A549 (cell line): ENCODE data around the gene LILRB2.

Experiments
- CHD2 ChIP-seq: fragments of 150-350 bp; IDR thresholded peaks from 2 replicates; pipeline ENCODE4 v1.6.1; 2014; ENCODE audit warnings: low read length; ENCODE audit not compliant: partially characterized antibody
- CTCF ChIP-seq: fragments of >200 bp; sonication (Bioruptor Twin); formaldehyde crosslinking; IDR thresholded peaks from 3 replicates; pipeline ENCODE4 v1.5.1; 2016
- KDM1A ChIP-seq: fragments of 200-600 bp; sonication (generic); IDR thresholded peaks from 2 replicates; pipeline ENCODE4 v1.6.1; 2016; ENCODE audit warnings: low read depth, mild to moderate bottlenecking
- MAFK ChIP-seq: fragments of 450-650 bp; IDR thresholded peaks from 2 replicates; pipeline ENCODE4 v1.6.1; 2014; ENCODE audit not compliant: partially characterized antibody
- POLR2A ChIP-seq: IDR thresholded peaks from 2 replicates; pipeline ENCODE4 v1.6.1; 2012; ENCODE audit warnings: mild to moderate bottlenecking, low read length
- RAD21 ChIP-seq, 2 experiments: fragments of >200 bp in 1 of 2; sonication (Bioruptor Twin) in 1 of 2; formaldehyde crosslinking in 1 of 2; IDR thresholded peaks in 1 of 2; conservative IDR thresholded peaks in 1 of 2; 2 replicates in 1 of 2; 3 replicates in 1 of 2; pipeline ENCODE4 v1.6.1; 2012 to 2018; ENCODE audit warnings: inconsistent platforms in 1 of 2
- RFX5 ChIP-seq: fragments of 450-650 bp; IDR thresholded peaks from 2 replicates; pipeline ENCODE4 v1.7.1; 2014; ENCODE audit warnings: antibody characterized with exemption, mild to moderate bottlenecking, moderate library complexity
- TF ChIP-seq, protein P1 (sequence below): fragments of 200-600 bp; sonication (generic); IDR thresholded peaks from 2 replicates; pipeline ENCODE4 v1.6.1; 2016; ENCODE audit warnings: antibody characterized with exemption, mild to moderate bottlenecking, moderate library complexity
- TF ChIP-seq, protein P2 (sequence below): IDR thresholded peaks from 2 replicates; pipeline ENCODE4 v1.6.1; 2012

DNA sequence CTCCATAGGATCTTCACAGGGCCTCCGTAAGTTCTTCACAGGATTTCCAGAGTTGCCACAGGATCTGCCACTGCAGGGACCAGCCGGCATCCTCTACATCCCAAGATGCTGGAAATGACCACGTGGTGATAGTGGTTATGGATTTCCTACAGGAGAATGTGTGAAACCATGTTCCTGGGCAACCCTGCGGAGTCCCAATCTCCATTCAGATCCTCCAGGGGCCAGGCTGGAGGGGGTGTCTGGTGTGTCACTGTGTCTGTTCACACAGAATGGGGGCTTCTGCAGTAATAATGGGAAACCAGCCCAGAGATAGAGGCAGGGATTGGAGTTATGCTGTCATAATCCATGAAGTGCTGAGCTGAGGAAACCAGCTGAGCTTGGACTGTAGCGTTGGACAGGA lies 47.0 kb downstream of the LILRB2 start:
- TF ChIP-seq POLR2A (no peak), RAD21 (conservative IDR thresholded peaks at IDR 0.05 in 1 of 2, IDR thresholded peaks at IDR 0.05 in 1 of 2) (no peak), CTCF (no peak), CHD2 (no peak), MAFK (no peak), RFX5 (no peak), KDM1A (no peak)
- TF ChIP-seq, protein P1, sequence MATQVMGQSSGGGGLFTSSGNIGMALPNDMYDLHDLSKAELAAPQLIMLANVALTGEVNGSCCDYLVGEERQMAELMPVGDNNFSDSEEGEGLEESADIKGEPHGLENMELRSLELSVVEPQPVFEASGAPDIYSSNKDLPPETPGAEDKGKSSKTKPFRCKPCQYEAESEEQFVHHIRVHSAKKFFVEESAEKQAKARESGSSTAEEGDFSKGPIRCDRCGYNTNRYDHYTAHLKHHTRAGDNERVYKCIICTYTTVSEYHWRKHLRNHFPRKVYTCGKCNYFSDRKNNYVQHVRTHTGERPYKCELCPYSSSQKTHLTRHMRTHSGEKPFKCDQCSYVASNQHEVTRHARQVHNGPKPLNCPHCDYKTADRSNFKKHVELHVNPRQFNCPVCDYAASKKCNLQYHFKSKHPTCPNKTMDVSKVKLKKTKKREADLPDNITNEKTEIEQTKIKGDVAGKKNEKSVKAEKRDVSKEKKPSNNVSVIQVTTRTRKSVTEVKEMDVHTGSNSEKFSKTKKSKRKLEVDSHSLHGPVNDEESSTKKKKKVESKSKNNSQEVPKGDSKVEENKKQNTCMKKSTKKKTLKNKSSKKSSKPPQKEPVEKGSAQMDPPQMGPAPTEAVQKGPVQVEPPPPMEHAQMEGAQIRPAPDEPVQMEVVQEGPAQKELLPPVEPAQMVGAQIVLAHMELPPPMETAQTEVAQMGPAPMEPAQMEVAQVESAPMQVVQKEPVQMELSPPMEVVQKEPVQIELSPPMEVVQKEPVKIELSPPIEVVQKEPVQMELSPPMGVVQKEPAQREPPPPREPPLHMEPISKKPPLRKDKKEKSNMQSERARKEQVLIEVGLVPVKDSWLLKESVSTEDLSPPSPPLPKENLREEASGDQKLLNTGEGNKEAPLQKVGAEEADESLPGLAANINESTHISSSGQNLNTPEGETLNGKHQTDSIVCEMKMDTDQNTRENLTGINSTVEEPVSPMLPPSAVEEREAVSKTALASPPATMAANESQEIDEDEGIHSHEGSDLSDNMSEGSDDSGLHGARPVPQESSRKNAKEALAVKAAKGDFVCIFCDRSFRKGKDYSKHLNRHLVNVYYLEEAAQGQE, result no peak
- TF ChIP-seq, protein P2, sequence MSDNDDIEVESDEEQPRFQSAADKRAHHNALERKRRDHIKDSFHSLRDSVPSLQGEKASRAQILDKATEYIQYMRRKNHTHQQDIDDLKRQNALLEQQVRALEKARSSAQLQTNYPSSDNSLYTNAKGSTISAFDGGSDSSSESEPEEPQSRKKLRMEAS, result no peak
